HG03432 (cell line): ENCODE measurements around the gene TMEM240.
"Not testable (repeated sequence)": the region's sequence is repeated elsewhere in the genome, so short reads cannot be mapped to it uniquely, and the experiment has no call there.

Source experiments
- ATAC-seq: cut with Tn5 transposase; IDR thresholded peaks from one replicate; pipeline ENCODE4 v1.9.1; 2021; ENCODE audit warnings: mild to moderate bottlenecking, moderate library complexity; ENCODE audit not compliant: unreplicated experiment

The TMEM240 gene

GRCh38 chr1:1558591-1558990 is 18.2 kb upstream of the TMEM240 start:
- ATAC-seq: no peak

- ATAC-seq: not testable (repeated sequence)
These were observed 17.3 kb upstream of the TMEM240 start for GRCh38 chr1:1557688-1558087.

GRCh38 chr1:1556961-1557360 is 16.5 kb upstream of the TMEM240 start:
- not testable (repeated sequence) for ATAC-seq

- no peak for ATAC-seq
These were observed 16.1 kb upstream of the TMEM240 start for GRCh38 chr1:1556505-1556904.

GRCh38 chr1:1554926-1555915 is 14.8 kb upstream of the TMEM240 start:
- ATAC-seq: no peak

GRCh38 chr1:1554550-1554925 is 14.1 kb upstream of the TMEM240 start:
- no peak for ATAC-seq

GRCh38 chr1:1553821-1554494 is 13.5 kb upstream of the TMEM240 start:
- no peak for ATAC-seq

- no peak for ATAC-seq
These were observed 11.8 kb upstream of the TMEM240 start for GRCh38 chr1:1552263-1552639.

- no peak for ATAC-seq
These were observed 11.3 kb upstream of the TMEM240 start for GRCh38 chr1:1551524-1552262.

GRCh38 chr1:1550591-1551432 is 10.4 kb upstream of the TMEM240 start:
- ATAC-seq: no peak

GRCh38 chr1:1550087-1550486 is 9.7 kb upstream of the TMEM240 start:
- ATAC-seq: no peak

GRCh38 chr1:1548591-1548990 is 8.2 kb upstream of the TMEM240 start:
- no peak for ATAC-seq

- no peak for ATAC-seq
These were observed 7.1 kb upstream of the TMEM240 start for GRCh38 chr1:1547476-1547875.

GRCh38 chr1:1547011-1547410 is 6.6 kb upstream of the TMEM240 start:
- ATAC-seq: no peak

- no peak for ATAC-seq
These were observed 5.7 kb upstream of the TMEM240 start for GRCh38 chr1:1545946-1546737.

- no peak for ATAC-seq
These were observed 4.1 kb upstream of the TMEM240 start for GRCh38 chr1:1544544-1544943.

GRCh38 chr1:1543706-1544099 is 3.3 kb upstream of the TMEM240 start:
- no peak for ATAC-seq

GRCh38 chr1:1542766-1543705 is 2.6 kb upstream of the TMEM240 start:
- ATAC-seq: no peak
